Right renal pelvis (tissue), 4 donors: ENCODE results near the gene PDZRN4. TPM values are rescaled to one million over a fixed set of nuclear protein-coding genes. Genes with fewer than 3 reads are reported as not detected.
"Not testable (repeated sequence)": the region's sequence is repeated elsewhere in the genome, so short reads cannot be mapped to it uniquely, and the experiment has no call there.

Experiments
- DNase-seq, 4 donors: peaks; one replicate each; pipeline ENCODE4 v3.0.0-alpha.2; 2013; ENCODE audit warnings: low read depth in 4 of 4, low spot score in 3 of 4, missing footprints in 1 of 4
- polyA plus RNA-seq, 4 donors: library from polyadenylated mRNA; unstranded; fragments of 120-200 nt; gene quantifications; one replicate each; pipeline ENCODE4 v1.2.1, GENCODE V29; 2013; ENCODE audit not compliant: insufficient read length in 4 of 4

Gene PDZRN4
- polyA plus RNA-seq, 4 donors = 4.3 to 6.3 (median 5.4) TPM

DNA sequence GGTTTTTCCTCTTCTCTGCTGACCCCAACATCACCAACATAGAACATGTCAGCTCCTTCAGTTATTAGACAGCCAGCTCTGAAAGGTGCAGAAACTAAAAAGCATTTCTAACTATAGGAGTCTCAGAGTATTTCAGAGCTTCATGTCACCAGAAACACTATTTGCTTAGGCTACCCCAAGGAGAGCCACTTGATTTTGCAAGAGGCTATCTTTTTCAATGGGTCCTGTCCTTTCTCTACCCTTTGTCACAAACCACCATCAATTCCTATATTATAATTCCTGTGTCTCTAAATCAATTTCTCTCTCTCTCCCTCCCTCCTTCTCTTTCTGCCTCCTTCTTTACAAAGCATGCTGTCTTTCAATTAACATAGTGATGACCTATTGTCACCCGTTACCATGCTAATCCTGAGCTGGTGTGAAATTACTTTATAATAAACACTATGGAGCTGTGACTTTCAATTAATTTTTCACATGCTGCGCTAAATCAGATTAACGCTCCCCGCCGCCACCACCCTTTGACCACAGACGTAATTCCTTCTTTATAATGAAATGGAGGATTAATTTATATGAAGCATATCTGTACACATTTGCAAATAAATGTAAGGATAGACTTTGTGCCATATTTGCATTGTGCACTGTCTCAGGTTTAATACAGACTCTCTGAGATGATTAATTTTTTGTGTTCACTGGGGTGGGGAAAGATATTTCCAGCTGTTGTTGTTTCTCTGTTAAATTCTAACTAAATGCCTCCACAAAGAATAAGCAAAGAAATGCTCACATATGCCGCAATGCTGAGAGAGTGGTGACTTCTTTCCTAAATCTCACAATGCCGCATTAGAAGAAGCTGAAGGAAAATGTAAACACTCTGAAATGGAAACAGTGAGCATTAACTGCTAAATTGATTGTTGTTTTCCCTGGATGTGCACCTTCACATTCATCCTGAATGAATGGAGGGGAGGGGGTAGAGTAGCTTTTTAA lies 418.6 kb downstream of the PDZRN4 start:
- DNase-seq = no peak

DNA sequence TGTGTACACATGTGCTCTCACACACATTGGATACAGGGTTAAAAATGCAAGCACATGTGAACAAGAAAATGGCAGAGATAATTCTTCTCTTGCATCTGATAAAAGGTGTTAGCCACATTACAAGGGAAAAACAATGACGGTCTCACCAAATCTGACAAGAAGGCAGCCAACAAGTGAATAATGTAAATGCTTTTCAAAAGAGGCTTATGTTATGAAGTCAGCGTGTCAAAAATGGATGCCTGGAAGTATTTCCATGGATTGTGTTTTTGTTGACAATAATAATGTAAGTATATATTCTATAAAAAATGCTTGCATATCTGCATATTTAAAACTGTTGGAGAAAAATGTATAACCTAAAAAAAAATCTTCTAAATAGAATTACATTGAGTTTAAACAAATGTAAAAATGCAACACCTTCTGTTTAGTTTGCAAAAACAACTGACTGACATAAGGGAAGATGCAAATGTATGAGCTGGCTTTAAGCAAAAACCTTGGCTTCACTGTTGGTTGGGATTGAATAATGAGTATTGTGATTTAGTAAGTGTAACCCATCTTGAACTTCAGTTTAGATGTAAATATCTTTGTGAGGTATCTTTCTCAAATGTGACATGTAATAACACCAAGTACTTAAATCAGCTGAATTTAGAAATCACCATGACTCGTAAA lies 424.9 kb downstream of the PDZRN4 start:
- DNase-seq = no peak

DNA sequence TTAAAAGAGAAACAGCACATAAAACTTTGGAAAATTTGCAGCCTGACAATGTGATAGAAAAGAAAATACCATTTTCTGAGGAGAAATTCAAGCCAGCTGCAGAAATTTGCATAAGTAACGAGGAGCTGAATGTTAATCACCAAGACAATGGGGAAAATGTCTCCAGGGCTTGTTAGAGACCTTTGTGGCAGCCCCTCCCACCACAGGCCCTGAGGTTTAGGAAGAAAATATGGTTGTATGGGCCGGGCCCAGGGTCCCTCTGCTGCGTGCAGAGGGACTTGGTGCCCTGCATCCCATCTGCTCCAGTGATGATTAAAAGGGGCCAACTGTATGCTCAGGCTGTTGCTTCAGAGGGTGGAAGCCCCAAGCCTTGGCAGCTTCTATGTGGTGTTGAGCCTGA lies 427.1 kb downstream of the PDZRN4 start:
- DNase-seq = not testable (repeated sequence)

DNA sequence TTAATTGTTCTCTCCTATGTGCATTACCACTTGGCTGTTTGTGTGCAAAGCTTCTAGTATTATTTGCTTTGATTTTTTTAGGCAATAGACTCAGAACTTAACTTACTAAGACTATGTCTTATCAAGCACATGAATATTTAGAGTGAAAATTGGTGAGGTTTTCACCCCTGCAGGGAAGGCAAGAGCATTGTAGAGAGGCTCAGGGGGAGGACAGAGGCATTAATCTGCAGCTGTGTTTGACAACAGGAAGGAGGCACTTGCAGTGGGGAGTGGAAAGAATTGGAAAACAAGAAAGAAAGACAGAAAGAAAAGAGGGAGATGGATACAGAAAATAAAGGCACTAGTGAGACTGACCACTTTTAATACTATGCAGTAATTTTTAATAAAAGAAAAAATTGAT lies 431.6 kb downstream of the PDZRN4 start:
- DNase-seq = no peak

DNA sequence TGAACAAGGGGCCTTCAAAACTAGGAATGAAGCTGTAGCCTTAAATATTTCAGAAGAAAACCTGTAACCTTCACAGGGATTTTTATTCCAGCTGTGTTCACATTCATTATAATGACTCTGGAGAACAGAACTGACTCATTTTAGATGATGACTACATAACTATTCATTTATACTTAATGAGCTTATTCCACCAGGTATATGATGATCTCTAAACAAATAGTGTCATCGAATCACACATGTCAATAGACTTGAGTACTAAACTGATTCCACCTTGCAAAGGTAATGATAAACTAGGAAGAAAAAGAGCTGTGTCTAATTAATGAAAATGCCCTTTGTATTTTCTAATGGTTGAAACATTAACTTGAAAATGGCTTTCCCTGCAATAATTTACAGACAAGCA lies 433.2 kb downstream of the PDZRN4 start:
- no peak for DNase-seq
